Calu3 (cell line): ENCODE results near the gene MSX2. TPM values are rescaled to one million over a fixed set of nuclear protein-coding genes. Genes with fewer than 3 reads are reported as not detected.

Source experiments
- BruUV-seq: library from RNA; stranded (reverse); fragments of 400-500 nt; replicated peaks from 2 replicates; lab custom pipeline; 2021; lab: Mats Ljungman, UMichigan
- CTCF ChIA-PET: fragments of 300-600 bp; sonication (Branson Sonifier 250); formaldehyde crosslinking; loops from one replicate; lab custom pipeline; 2022; ENCODE audit warnings: antibody characterized with exemption; lab: Charles Lee
- DNase-seq: peaks from one replicate; pipeline ENCODE4 v3.0.0; 2022
- H3K27ac Mint-ChIP-seq: one replicate; pipeline ENCODE4 v1.8.0; 2022; ENCODE audit warnings: mixed read lengths; ENCODE audit not compliant: unreplicated experiment
- H3K27me3 Mint-ChIP-seq: one replicate; pipeline ENCODE4 v1.8.0; 2022; ENCODE audit warnings: mixed read lengths; ENCODE audit not compliant: unreplicated experiment
- H3K36me3 Mint-ChIP-seq: one replicate; pipeline ENCODE4 v1.8.0; 2022; ENCODE audit warnings: mild to moderate bottlenecking, moderate library complexity, mixed read lengths; ENCODE audit not compliant: insufficient read depth, unreplicated experiment
- H3K4me1 Mint-ChIP-seq: one replicate; pipeline ENCODE4 v1.8.0; 2022; ENCODE audit warnings: mild to moderate bottlenecking, low read depth, mixed read lengths; ENCODE audit not compliant: unreplicated experiment
- H3K4me3 Mint-ChIP-seq: one replicate; pipeline ENCODE4 v1.8.0; 2022; ENCODE audit warnings: mild to moderate bottlenecking, low read depth, moderate library complexity, mixed read lengths; ENCODE audit not compliant: unreplicated experiment
- H3K9me3 Mint-ChIP-seq: one replicate; pipeline ENCODE4 v1.8.0; 2022; ENCODE audit warnings: low read depth, mixed read lengths; ENCODE audit not compliant: unreplicated experiment
- CTCF ChIP-seq: fragments of 200-600 bp; IDR thresholded peaks from one replicate; pipeline ENCODE4 v1.8.0; 2022; ENCODE audit warnings: antibody characterized with exemption; ENCODE audit not compliant: unreplicated experiment
- intact Hi-C: fragments of 100-400 bp; cut with micrococcal nuclease; formaldehyde crosslinking; loops from one replicate; pipeline ENCODE4 v1.10.0; 2022; ENCODE audit not compliant: unreplicated experiment
- total RNA-seq: library from RNA; stranded (reverse); gene quantifications from 2 replicates; pipeline ENCODE4 v1.2.3, GENCODE V29; 2022

The MSX2 gene
- total RNA-seq, 1 experiment from 2014 or later, result 8.4 TPM

GRCh38 chr5:174725261-174725990 is 1.0 kb downstream of the MSX2 start:
- TSS peak; percentile 47 for BruUV-seq
- H3K36me3 Mint-ChIP-seq, result peaks cover 30% of the 10 kb centered on the region
- intact Hi-C loops, result loop anchor here (2.0 to 5.0 kb wide), 2 partner anchors 145 to 193 kb away; no protein-coding TSS in a partner anchor
- no peak overlapping the region for H3K27ac Mint-ChIP-seq
- peaks cover 36% of the 10 kb centered on the region for H3K27me3 Mint-ChIP-seq
- H3K9me3 Mint-ChIP-seq, result no peaks in the 10 kb centered on the region
- H3K4me3 Mint-ChIP-seq, result peak overlapping the region; percentile 81
- H3K4me1 Mint-ChIP-seq, result peaks cover 31% of the 10 kb centered on the region
- CTCF ChIA-PET, result interaction anchor here (0.9 kb wide), 1 partner anchor 306 kb away, joined by 6 read pairs; no protein-coding TSS in a partner anchor
- no peak for TF ChIP-seq CTCF
- no peak for DNase-seq

- Mint-ChIP-seq H3K36me3 (peaks cover 30% of the 10 kb centered on the region), H3K9me3 (no peaks in the 10 kb centered on the region), H3K4me1 (peaks cover 31% of the 10 kb centered on the region), H3K27ac (no peak overlapping the region), H3K27me3 (peaks cover 29% of the 10 kb centered on the region), H3K4me3 (peak overlapping the region; percentile 81)
- intact Hi-C loops, result loop anchor here (2.0 to 5.0 kb wide), 2 partner anchors 145 to 194 kb away; no protein-coding TSS in a partner anchor
- no peak for DNase-seq
- no TSS peak for BruUV-seq
- no peak for TF ChIP-seq CTCF
- CTCF ChIA-PET, result interaction anchor here (0.9 to 1.6 kb wide), 2 partner anchors 306 to 307 kb away, joined by 5 to 6 read pairs; no protein-coding TSS in a partner anchor
Observed at GRCh38 chr5:174725991-174726601, 1.7 kb downstream of the MSX2 start.

GRCh38 chr5:174726916-174727793 is 2.8 kb downstream of the MSX2 start:
- Mint-ChIP-seq H3K36me3 (peaks cover 30% of the 10 kb centered on the region), H3K4me3 (no peak overlapping the region), H3K4me1 (peaks cover 31% of the 10 kb centered on the region), H3K27me3 (peaks cover 18% of the 10 kb centered on the region), H3K27ac (no peak overlapping the region), H3K9me3 (no peaks in the 10 kb centered on the region)
- intact Hi-C loops, result loop anchor here (5.0 kb wide), 1 partner anchor 195 kb away; no protein-coding TSS in a partner anchor
- no peak for TF ChIP-seq CTCF
- CTCF ChIA-PET, result interaction anchor here (0.5 to 1.6 kb wide), 3 partner anchors 307 to 873 kb away, joined by 4 to 5 read pairs (median 5); no protein-coding TSS in a partner anchor
- no TSS peak for BruUV-seq
- no peak for DNase-seq
